Chondrocyte (in vitro differentiated cells): ENCODE results near the gene IFT57. TPM values are rescaled to one million over a fixed set of nuclear protein-coding genes. Genes with fewer than 3 reads are reported as not detected.

Experiments
- DNase-seq: peaks from one replicate; pipeline ENCODE4 v3.0.0; 2021; ENCODE audit warnings: mixed read lengths, low spot score
- H3K27ac Mint-ChIP-seq: one replicate; pipeline ENCODE4 v1.8.0; 2021; ENCODE audit warnings: mild to moderate bottlenecking, moderate library complexity, mixed read lengths; ENCODE audit not compliant: unreplicated experiment
- H3K27me3 Mint-ChIP-seq: 2 replicates; pipeline ENCODE4 v1.8.0; 2021; ENCODE audit warnings: low read depth, mixed read lengths
- H3K36me3 Mint-ChIP-seq: 2 replicates; pipeline ENCODE4 v1.8.0; 2021; ENCODE audit warnings: low read depth, mixed read lengths
- H3K4me1 Mint-ChIP-seq: 2 replicates; pipeline ENCODE4 v1.8.0; 2021; ENCODE audit warnings: low read depth, mild to moderate bottlenecking, mixed read lengths
- H3K4me3 Mint-ChIP-seq: one replicate; pipeline ENCODE4 v1.8.0; 2021; ENCODE audit warnings: mild to moderate bottlenecking, moderate library complexity, mixed read lengths; ENCODE audit not compliant: unreplicated experiment
- H3K9me3 Mint-ChIP-seq: 2 replicates; pipeline ENCODE4 v1.8.0; 2021; ENCODE audit warnings: low read depth, mixed read lengths
- total RNA-seq: library from RNA; stranded (reverse); gene quantifications from 3 replicates; pipeline ENCODE4 v1.2.1, GENCODE V29; 2021
- TF ChIP-seq, protein P1 (sequence below): fragments of 200-600 bp; sonication (generic); IDR thresholded peaks from 2 replicates; pipeline ENCODE4 v1.5.0; 2021; ENCODE audit warnings: antibody characterized with exemption, mild to moderate bottlenecking, moderate library complexity

IFT57 gene
- total RNA-seq, 1 donor from 2014 or later, result 22.4 TPM

- H3K36me3 Mint-ChIP-seq, result peaks cover 8% of the 10 kb centered on the region
- DNase-seq, result no peak
- peaks cover 17% of the 10 kb centered on the region for H3K4me1 Mint-ChIP-seq
- no peak overlapping the region for H3K27ac Mint-ChIP-seq
- H3K27me3 Mint-ChIP-seq, result no peaks in the 10 kb centered on the region
- H3K9me3 Mint-ChIP-seq, result peaks cover 6% of the 10 kb centered on the region
- TF ChIP-seq, protein P1, sequence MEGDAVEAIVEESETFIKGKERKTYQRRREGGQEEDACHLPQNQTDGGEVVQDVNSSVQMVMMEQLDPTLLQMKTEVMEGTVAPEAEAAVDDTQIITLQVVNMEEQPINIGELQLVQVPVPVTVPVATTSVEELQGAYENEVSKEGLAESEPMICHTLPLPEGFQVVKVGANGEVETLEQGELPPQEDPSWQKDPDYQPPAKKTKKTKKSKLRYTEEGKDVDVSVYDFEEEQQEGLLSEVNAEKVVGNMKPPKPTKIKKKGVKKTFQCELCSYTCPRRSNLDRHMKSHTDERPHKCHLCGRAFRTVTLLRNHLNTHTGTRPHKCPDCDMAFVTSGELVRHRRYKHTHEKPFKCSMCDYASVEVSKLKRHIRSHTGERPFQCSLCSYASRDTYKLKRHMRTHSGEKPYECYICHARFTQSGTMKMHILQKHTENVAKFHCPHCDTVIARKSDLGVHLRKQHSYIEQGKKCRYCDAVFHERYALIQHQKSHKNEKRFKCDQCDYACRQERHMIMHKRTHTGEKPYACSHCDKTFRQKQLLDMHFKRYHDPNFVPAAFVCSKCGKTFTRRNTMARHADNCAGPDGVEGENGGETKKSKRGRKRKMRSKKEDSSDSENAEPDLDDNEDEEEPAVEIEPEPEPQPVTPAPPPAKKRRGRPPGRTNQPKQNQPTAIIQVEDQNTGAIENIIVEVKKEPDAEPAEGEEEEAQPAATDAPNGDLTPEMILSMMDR, result no peak
- no peak overlapping the region for H3K4me3 Mint-ChIP-seq
Measured at GRCh38 chr3:108184824-108185223, 37.4 kb downstream of the IFT57 start.

DNA sequence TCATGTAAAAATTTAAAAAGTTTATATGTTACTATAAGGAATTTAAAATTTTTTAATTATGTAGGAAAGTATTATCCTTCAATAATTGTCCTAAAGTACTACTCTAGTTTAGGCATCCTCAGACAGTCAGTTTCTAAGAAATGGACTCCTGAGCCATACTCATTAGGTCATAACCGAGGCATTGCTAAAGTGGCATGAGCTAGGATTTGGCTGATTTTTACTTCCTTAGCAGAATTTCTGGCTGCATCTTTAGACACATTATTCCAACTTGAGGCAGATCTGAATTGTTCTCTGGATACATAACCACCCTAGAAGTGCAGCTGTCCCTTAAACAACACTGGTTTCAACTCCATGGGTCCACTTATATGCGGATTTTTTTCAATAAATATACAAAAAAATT is 38.3 kb downstream of the IFT57 start:
- Mint-ChIP-seq H3K4me1 (peaks cover 26% of the 10 kb centered on the region), H3K27me3 (no peaks in the 10 kb centered on the region), H3K36me3 (peaks cover 7% of the 10 kb centered on the region), H3K4me3 (no peak overlapping the region), H3K9me3 (peaks cover 6% of the 10 kb centered on the region), H3K27ac (no peak overlapping the region)
- no peak for DNase-seq
- TF ChIP-seq, protein P1, result no peak

DNA sequence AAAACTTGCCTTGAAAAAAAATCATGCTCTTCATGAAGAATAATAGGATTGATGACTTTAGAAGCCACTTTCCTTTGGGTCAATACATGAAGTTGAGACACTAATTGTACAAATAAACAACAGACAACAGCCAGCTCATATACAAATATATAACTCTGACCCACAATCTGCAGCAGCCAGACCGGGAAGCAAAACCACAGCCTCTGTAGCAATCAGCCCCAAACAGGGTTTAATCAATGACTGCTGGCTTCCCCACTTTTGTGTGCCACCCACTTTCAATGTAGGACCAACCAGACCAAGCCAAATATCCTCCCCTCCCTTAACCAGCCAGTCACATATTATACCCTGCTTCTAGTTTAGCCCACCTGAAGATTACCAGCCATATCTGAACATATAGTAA is 39.0 kb downstream of the IFT57 start:
- Mint-ChIP-seq H3K27ac (no peak overlapping the region), H3K9me3 (peaks cover 9% of the 10 kb centered on the region)

GRCh38 chr3:108182339-108182738 is 39.9 kb downstream of the IFT57 start:
- TF ChIP-seq, protein P1, result no peak
- H3K4me1 Mint-ChIP-seq, result peaks cover 36% of the 10 kb centered on the region
- no peak for DNase-seq
- H3K9me3 Mint-ChIP-seq, result peaks cover 9% of the 10 kb centered on the region
- H3K36me3 Mint-ChIP-seq, result peaks cover 8% of the 10 kb centered on the region
- no peaks in the 10 kb centered on the region for H3K27me3 Mint-ChIP-seq
- H3K4me3 Mint-ChIP-seq, result no peak overlapping the region
- H3K27ac Mint-ChIP-seq, result no peak overlapping the region

More for the DNA sequence above, 39.0 kb downstream of the IFT57 start:
- Mint-ChIP-seq H3K36me3 (peaks cover 7% of the 10 kb centered on the region), H3K4me1 (peaks cover 34% of the 10 kb centered on the region), H3K27me3 (no peaks in the 10 kb centered on the region), H3K4me3 (no peak overlapping the region)
- no peak for DNase-seq
- TF ChIP-seq, protein P1, result no peak

- H3K9me3 Mint-ChIP-seq, result peaks cover 9% of the 10 kb centered on the region
- H3K4me3 Mint-ChIP-seq, result no peak overlapping the region
- no peak overlapping the region for H3K27ac Mint-ChIP-seq
- DNase-seq, result no peak
- H3K27me3 Mint-ChIP-seq, result no peaks in the 10 kb centered on the region
- peaks cover 42% of the 10 kb centered on the region for H3K4me1 Mint-ChIP-seq
- peaks cover 9% of the 10 kb centered on the region for H3K36me3 Mint-ChIP-seq
- TF ChIP-seq, protein P1, result no peak
Measured at GRCh38 chr3:108181172-108181571, 41.1 kb downstream of the IFT57 start.
